Fibroblast of lung (primary cell): Measurements from ENCODE around the gene KCNH6. TPM values are rescaled to one million over a fixed set of nuclear protein-coding genes. Genes with fewer than 3 reads are reported as not detected.

Source experiments
- DNase-seq, 2 donors: peaks; one replicate each; pipeline versions ENCODE4 v3.0.0 to v3.0.0-alpha.2; 2010; ENCODE audit warnings: low read depth in 2 of 2
- H2AFZ ChIP-seq: 2 replicates; pipeline ENCODE4 v1.5.1; 2012; ENCODE audit warnings: low read length, control low read depth, inconsistent platforms
- H3K27ac ChIP-seq: 2 replicates; pipeline ENCODE4 v1.5.1; 2011; ENCODE audit warnings: low read length, control low read depth; ENCODE audit not compliant: insufficient read depth
- H3K27me3 ChIP-seq: 2 replicates; pipeline ENCODE4 v1.5.1; 2011; ENCODE audit warnings: mild to moderate bottlenecking, low read length; ENCODE audit not compliant: control insufficient read depth, insufficient read depth
- H3K36me3 ChIP-seq: 2 replicates; pipeline ENCODE4 v1.5.1; 2011; ENCODE audit warnings: low read length; ENCODE audit not compliant: control insufficient read depth, insufficient read depth
- H3K4me1 ChIP-seq: 2 replicates; pipeline ENCODE4 v1.5.1; 2011; ENCODE audit warnings: low read length; ENCODE audit not compliant: control insufficient read depth, insufficient read depth; ENCODE audit errors: extremely low read depth
- H3K4me2 ChIP-seq: 2 replicates; pipeline ENCODE4 v1.5.1; 2011; ENCODE audit warnings: low read length, control low read depth; ENCODE audit not compliant: insufficient read depth; ENCODE audit errors: extremely low read depth
- H3K4me3 ChIP-seq, 4 experiments: fragments of 200-600 bp in 1 of 4; sonication (generic) in 1 of 4; replicated peaks in 1 of 4; 2 replicates each; pipeline ENCODE4 v1.5.1; 2011 to 2016; ENCODE audit warnings: low read length in 4 of 4, low read depth in 3 of 4, mild to moderate bottlenecking in 3 of 4, control low read depth in 2 of 4, inconsistent platforms in 1 of 4, mixed read lengths in 1 of 4; ENCODE audit not compliant: insufficient read depth in 1 of 4; ENCODE audit errors: control extremely low read depth in 1 of 4
- H3K79me2 ChIP-seq: 2 replicates; pipeline ENCODE4 v1.5.1; 2012; ENCODE audit warnings: mild to moderate bottlenecking, low read length, inconsistent platforms; ENCODE audit not compliant: control insufficient read depth, insufficient read depth
- H3K9ac ChIP-seq: 2 replicates; pipeline ENCODE4 v1.5.1; 2011; ENCODE audit warnings: mild to moderate bottlenecking, low read length, control low read depth; ENCODE audit not compliant: insufficient read depth
- H3K9me3 ChIP-seq: 2 replicates; pipeline ENCODE4 v1.5.1; 2012; ENCODE audit warnings: low read depth, low read length; ENCODE audit not compliant: control insufficient read depth, insufficient read depth
- H4K20me1 ChIP-seq: 2 replicates; pipeline ENCODE4 v1.5.1; 2011; ENCODE audit warnings: low read length; ENCODE audit not compliant: control insufficient read depth, insufficient read depth; ENCODE audit errors: extremely low read depth
- EZH2 ChIP-seq: IDR thresholded peaks from 2 replicates; pipeline ENCODE4 v1.5.1; 2012; ENCODE audit warnings: low read length, control low read depth, mild to moderate bottlenecking; ENCODE audit errors: missing control alignments
- polyA plus RNA-seq, 2 donors: library from polyadenylated mRNA; depleted of rRNA in 1 of 2; stranded (reverse) in 1 of 2; unstranded in 1 of 2; fragments of >200 nt; gene quantifications; 2 replicates each; pipeline ENCODE4 v1.2.1, GENCODE V29; 2011 to 2012; ENCODE audit warnings: missing spikeins in 1 of 2
- total RNA-seq: library from RNA; depleted of rRNA; stranded (reverse); fragments of >200 nt; gene quantifications from 2 replicates; pipeline ENCODE4 v1.2.1, GENCODE V29; 2014
- TF ChIP-seq, protein P1 (sequence below), 2 donors: IDR thresholded peaks in 1 of 2; conservative IDR thresholded peaks in 1 of 2; 1 replicate in 1 of 2; 2 replicates in 1 of 2; pipeline ENCODE4 v1.5.1; 2011 to 2012; ENCODE audit warnings: low read length in 2 of 2, control low read depth in 1 of 2, inconsistent platforms in 1 of 2, low read depth in 1 of 2, mild to moderate bottlenecking in 1 of 2

KCNH6 gene
- total and polyA plus RNA-seq, 2 donors (not counting 1 experiment from before 2014, with no cell fraction given), result not detected

DNA sequence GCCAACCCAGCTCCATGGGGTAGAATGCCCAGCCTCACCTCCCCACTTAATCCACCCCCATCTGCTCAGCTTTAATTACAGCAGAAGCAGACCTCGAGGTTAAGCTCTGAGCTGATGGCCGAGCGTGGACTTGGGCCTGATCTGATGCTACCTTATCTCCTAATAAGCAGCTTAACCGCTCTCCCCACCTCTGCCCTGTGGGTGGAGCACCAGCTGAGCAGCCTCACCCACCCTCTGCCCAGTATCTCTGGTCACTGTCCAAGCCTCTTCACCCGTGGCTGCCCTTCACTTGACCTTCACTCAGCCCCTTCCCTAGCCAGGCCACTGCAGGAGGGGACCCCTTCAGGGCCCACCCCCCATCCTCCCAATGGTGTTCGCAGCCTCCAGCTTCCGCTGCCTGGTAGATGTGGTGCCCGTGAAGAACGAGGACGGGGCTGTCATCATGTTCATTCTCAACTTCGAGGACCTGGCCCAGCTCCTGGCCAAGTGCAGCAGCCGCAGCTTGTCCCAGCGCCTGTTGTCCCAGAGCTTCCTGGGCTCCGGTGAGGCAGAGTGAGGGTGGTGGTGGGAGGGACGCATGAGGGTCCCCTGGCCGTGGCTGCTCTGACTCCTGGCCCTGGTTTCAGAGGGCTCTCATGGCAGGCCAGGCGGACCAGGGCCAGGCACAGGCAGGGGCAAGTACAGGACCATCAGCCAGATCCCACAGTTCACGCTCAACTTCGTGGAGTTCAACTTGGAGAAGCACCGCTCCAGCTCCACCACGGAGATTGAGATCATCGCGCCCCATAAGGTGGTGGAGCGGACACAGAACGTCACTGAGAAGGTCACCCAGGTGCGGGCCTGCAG, 6.8 kb downstream of the KCNH6 start:
- Histone ChIP-seq H3K27me3 (peaks cover 5% of the 10 kb centered on the region), H3K36me3 (no peaks in the 10 kb centered on the region), H4K20me1 (no peaks in the 10 kb centered on the region), H3K9ac (no peak overlapping the region), H3K9me3 (no peaks in the 10 kb centered on the region), H3K4me1 (no peaks in the 10 kb centered on the region), H3K79me2 (no peaks in the 10 kb centered on the region), H3K27ac (no peak overlapping the region), H3K4me3 (no peak overlapping the region), H3K4me2 (no peak overlapping the region), H2AFZ (no peak overlapping the region)
- TF ChIP-seq, protein P1, sequence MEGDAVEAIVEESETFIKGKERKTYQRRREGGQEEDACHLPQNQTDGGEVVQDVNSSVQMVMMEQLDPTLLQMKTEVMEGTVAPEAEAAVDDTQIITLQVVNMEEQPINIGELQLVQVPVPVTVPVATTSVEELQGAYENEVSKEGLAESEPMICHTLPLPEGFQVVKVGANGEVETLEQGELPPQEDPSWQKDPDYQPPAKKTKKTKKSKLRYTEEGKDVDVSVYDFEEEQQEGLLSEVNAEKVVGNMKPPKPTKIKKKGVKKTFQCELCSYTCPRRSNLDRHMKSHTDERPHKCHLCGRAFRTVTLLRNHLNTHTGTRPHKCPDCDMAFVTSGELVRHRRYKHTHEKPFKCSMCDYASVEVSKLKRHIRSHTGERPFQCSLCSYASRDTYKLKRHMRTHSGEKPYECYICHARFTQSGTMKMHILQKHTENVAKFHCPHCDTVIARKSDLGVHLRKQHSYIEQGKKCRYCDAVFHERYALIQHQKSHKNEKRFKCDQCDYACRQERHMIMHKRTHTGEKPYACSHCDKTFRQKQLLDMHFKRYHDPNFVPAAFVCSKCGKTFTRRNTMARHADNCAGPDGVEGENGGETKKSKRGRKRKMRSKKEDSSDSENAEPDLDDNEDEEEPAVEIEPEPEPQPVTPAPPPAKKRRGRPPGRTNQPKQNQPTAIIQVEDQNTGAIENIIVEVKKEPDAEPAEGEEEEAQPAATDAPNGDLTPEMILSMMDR (conservative IDR thresholded peaks at IDR 0.05 in 1 of 2, IDR thresholded peaks at IDR 0.05 in 1 of 2; ENCODE audit: low read depth in 1 of 2, low read length in 2 of 2), result no peak
- TF ChIP-seq EZH2, result no peak
- no peak for DNase-seq

DNA sequence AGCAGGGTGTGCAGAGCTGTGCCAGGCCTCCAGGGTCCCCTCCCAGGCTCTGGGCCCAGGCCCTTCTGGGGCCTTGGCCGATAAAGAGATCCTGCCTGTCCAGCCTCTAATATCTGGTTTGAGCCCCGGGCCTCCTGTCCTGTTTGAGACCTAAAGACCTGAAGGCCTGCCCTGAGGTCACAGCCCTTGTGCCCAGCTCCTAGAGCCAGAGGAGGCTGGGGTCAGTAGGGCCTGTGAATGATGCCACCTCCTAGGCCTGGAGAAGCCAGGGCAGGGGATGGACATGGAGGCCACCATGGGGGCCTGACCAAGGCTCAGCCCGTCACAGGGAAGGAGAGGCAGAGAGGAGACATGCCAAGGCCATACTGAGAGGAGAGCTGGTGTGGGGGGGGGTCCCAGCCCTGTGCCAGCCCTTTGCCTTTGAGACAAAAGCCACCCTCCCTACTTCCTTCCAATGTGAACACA, 7.4 kb downstream of the KCNH6 start:
- Histone ChIP-seq H3K9ac (no peak overlapping the region), H4K20me1 (no peaks in the 10 kb centered on the region)
- no peak for DNase-seq

More for the DNA sequence above, 7.4 kb downstream of the KCNH6 start:
- Histone ChIP-seq H3K4me3 (no peak overlapping the region), H3K4me1 (no peaks in the 10 kb centered on the region), H3K79me2 (no peaks in the 10 kb centered on the region), H3K9me3 (no peaks in the 10 kb centered on the region), H3K27me3 (peaks cover 8% of the 10 kb centered on the region), H2AFZ (no peak overlapping the region), H3K36me3 (no peaks in the 10 kb centered on the region), H3K27ac (no peak overlapping the region), H3K4me2 (no peak overlapping the region)
- TF ChIP-seq, protein P1 (conservative IDR thresholded peaks at IDR 0.05 in 1 of 2, IDR thresholded peaks at IDR 0.05 in 1 of 2; ENCODE audit: low read depth in 1 of 2, low read length in 2 of 2), result no peak
- no peak for TF ChIP-seq EZH2
